Upper lobe of left lung (tissue), 4 donors: ENCODE measurements around the gene NINJ1.

Experiments used
- EP300 ChIP-seq, 4 donors: sonication (generic); formaldehyde crosslinking; IDR thresholded peaks; one replicate each; pipeline ENCODE4 v1.5.1; 2017; ENCODE audit warnings: antibody characterized with exemption in 4 of 4, control low read depth in 2 of 4
- POLR2A ChIP-seq, 4 donors: fragments of 450-650 bp; IDR thresholded peaks; one replicate each; pipeline ENCODE4 v1.5.1; 2016 to 2017; ENCODE audit warnings: antibody characterized with exemption in 4 of 4, mild to moderate bottlenecking in 2 of 4
- POLR2AphosphoS5 ChIP-seq, 2 donors: sonication (generic); formaldehyde crosslinking; IDR thresholded peaks; one replicate each; pipeline ENCODE4 v1.5.1; 2017; ENCODE audit warnings: antibody characterized with exemption in 2 of 2
- TF ChIP-seq, protein P1 (sequence below), 6 experiments: fragments of 450-650 bp in 4 of 6; fragments of 200-600 bp in 2 of 6; sonication (generic) in 2 of 6; IDR thresholded peaks; one replicate each; pipeline ENCODE4 v1.5.1; 2016 to 2019; ENCODE audit warnings: antibody characterized with exemption in 6 of 6

- TF ChIP-seq, protein P1, sequence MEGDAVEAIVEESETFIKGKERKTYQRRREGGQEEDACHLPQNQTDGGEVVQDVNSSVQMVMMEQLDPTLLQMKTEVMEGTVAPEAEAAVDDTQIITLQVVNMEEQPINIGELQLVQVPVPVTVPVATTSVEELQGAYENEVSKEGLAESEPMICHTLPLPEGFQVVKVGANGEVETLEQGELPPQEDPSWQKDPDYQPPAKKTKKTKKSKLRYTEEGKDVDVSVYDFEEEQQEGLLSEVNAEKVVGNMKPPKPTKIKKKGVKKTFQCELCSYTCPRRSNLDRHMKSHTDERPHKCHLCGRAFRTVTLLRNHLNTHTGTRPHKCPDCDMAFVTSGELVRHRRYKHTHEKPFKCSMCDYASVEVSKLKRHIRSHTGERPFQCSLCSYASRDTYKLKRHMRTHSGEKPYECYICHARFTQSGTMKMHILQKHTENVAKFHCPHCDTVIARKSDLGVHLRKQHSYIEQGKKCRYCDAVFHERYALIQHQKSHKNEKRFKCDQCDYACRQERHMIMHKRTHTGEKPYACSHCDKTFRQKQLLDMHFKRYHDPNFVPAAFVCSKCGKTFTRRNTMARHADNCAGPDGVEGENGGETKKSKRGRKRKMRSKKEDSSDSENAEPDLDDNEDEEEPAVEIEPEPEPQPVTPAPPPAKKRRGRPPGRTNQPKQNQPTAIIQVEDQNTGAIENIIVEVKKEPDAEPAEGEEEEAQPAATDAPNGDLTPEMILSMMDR (IDR thresholded peaks at IDR 0.05), result no peak
- TF ChIP-seq POLR2AphosphoS5 (IDR thresholded peaks at IDR 0.05) (no peak), POLR2A (IDR thresholded peaks at IDR 0.05) (no peak), EP300 (IDR thresholded peaks at IDR 0.05) (no peak)
Measured at GRCh38 chr9:93083592-93084470, 50.2 kb downstream of the NINJ1 start.
